GM12878 (cell line): Measurements from ENCODE around the gene ATP6V1F. TPM values are rescaled to one million over a fixed set of nuclear protein-coding genes. Genes with fewer than 3 reads are reported as not detected.

Experiments used
- ATAC-seq: fragments of 200-7000 bp; cut with Tn5 transposase; 3 replicates; pipeline ENCODE4 v1.9.1; 2020; ENCODE audit warnings: mild to moderate bottlenecking, moderate library complexity
- BruUV-seq: library from RNA; stranded (reverse); fragments of 400-500 nt; replicated peaks from 2 replicates; lab custom pipeline; 2021; lab: Mats Ljungman, UMichigan
- CTCF ChIA-PET: fragments of 300-600 bp; sonication (Branson Sonifier 250); formaldehyde crosslinking; extraction: SDS; loops from one replicate; lab custom pipeline; 2021; ENCODE audit warnings: inconsistent platforms; lab: Yijun Ruan, JAX
- POLR2A ChIA-PET: fragments of 350-600 bp; formaldehyde crosslinking; extraction: SDS; loops from one replicate; lab custom pipeline; 2021; ENCODE audit warnings: inconsistent platforms; lab: Charles Lee
- RAD21 ChIA-PET: fragments of 300-600 bp; sonication (Branson Sonifier 250); formaldehyde crosslinking; loops from one replicate; lab custom pipeline; 2023; ENCODE audit warnings: antibody characterized with exemption; ENCODE audit not compliant: unreplicated experiment; lab: Charles Lee
- SMC1A ChIA-PET: fragments of 300-600 bp; sonication (Branson Sonifier 250); formaldehyde crosslinking; loops from one replicate; lab custom pipeline; 2023; ENCODE audit not compliant: unreplicated experiment, uncharacterized antibody; lab: Charles Lee
- DNase-seq: peaks from one replicate; pipeline ENCODE4 v3.0.0-alpha.2; 2011; ENCODE audit warnings: low read depth, low spot score
- FAIRE-seq: peaks from 3 replicates; lab custom pipeline; 2011; peaks lifted over from hg19 to GRCh38; lab: Jason Lieb, UNC
- H2AFZ ChIP-seq: 2 replicates; pipeline ENCODE4 v1.6.0; 2011; ENCODE audit warnings: low read depth, low read length, control low read depth; ENCODE audit not compliant: control insufficient read depth
- H3K27ac ChIP-seq: 2 replicates; pipeline ENCODE4 v1.5.1; 2011; ENCODE audit warnings: control low read depth; ENCODE audit not compliant: control insufficient read depth, insufficient read depth
- H3K27me3 ChIP-seq, 2 experiments: replicated peaks in 1 of 2; 2 replicates each; pipeline versions ENCODE4 v1.6.0 to v1.6.1; 2011; ENCODE audit warnings: low read length in 1 of 2; ENCODE audit not compliant: control insufficient read depth in 2 of 2, insufficient read depth in 2 of 2
- H3K36me3 ChIP-seq, 2 experiments: 2 replicates each; pipeline ENCODE4 v1.5.1; 2011; ENCODE audit warnings: low read length in 1 of 2; ENCODE audit not compliant: control insufficient read depth in 2 of 2, insufficient read depth in 2 of 2
- H3K4me1 ChIP-seq: 2 replicates; pipeline ENCODE4 v1.6.1; 2011; ENCODE audit warnings: mild to moderate bottlenecking, low read length, moderate library complexity, mixed read lengths; ENCODE audit not compliant: control insufficient read depth, insufficient read depth
- H3K4me2 ChIP-seq: 2 replicates; pipeline ENCODE4 v1.6.0; 2011; ENCODE audit warnings: control low read depth; ENCODE audit not compliant: control insufficient read depth, insufficient read depth
- H3K4me3 ChIP-seq: fragments of 200-600 bp; sonication (generic); 2 replicates; pipeline ENCODE4 v1.5.1; 2016
- H3K79me2 ChIP-seq: 2 replicates; pipeline ENCODE4 v1.6.0; 2011; ENCODE audit warnings: low read length; ENCODE audit not compliant: control insufficient read depth, insufficient read depth
- H3K9ac ChIP-seq: 2 replicates; pipeline ENCODE4 v1.8.0; 2011; ENCODE audit warnings: low read length, control low read depth, mixed read lengths; ENCODE audit not compliant: control insufficient read depth, insufficient read depth
- H3K9me3 ChIP-seq: replicated peaks from 3 replicates; pipeline ENCODE4 v1.5.1; 2011; ENCODE audit warnings: mild to moderate bottlenecking, low read length; ENCODE audit not compliant: control insufficient read depth, insufficient read depth
- H4K20me1 ChIP-seq: 2 replicates; pipeline ENCODE4 v1.6.0; 2011; ENCODE audit not compliant: control insufficient read depth, insufficient read depth
- CBX3 ChIP-seq: fragments of 200-600 bp; sonication (generic); IDR thresholded peaks from 2 replicates; pipeline ENCODE4 v1.6.1; 2016; ENCODE audit warnings: low read depth, borderline replicate concordance
- CBX5 ChIP-seq: sonication (generic); IDR thresholded peaks from 2 replicates; pipeline ENCODE4 v1.6.1; 2016; ENCODE audit warnings: low read depth, moderate library complexity, mild to moderate bottlenecking, inconsistent platforms
- CREB1 ChIP-seq: IDR thresholded peaks from 2 replicates; pipeline ENCODE4 v1.6.1; 2012; ENCODE audit warnings: low read depth, mild to moderate bottlenecking, inconsistent platforms
- DPF2 ChIP-seq: fragments of 450-650 bp; IDR thresholded peaks from 2 replicates; pipeline ENCODE4 v1.6.1; 2017; ENCODE audit warnings: mild to moderate bottlenecking
- JUNB ChIP-seq: IDR thresholded peaks from 2 replicates; pipeline ENCODE4 v1.6.1; 2016; ENCODE audit warnings: antibody characterized with exemption, mild to moderate bottlenecking
- POU2F2 ChIP-seq: IDR thresholded peaks from 3 replicates; pipeline ENCODE4 v1.6.1; 2011; ENCODE audit warnings: low read depth, mild to moderate bottlenecking, low read length, borderline replicate concordance
- REST ChIP-seq: IDR thresholded peaks from 2 replicates; pipeline ENCODE4 v1.6.1; 2012; ENCODE audit warnings: mild to moderate bottlenecking, low read depth, low read length
- SRF ChIP-seq, 2 experiments: IDR thresholded peaks; 2 replicates each; pipeline ENCODE4 v1.6.1; 2011; ENCODE audit warnings: low read depth in 2 of 2, low read length in 2 of 2, mild to moderate bottlenecking in 1 of 2, moderate library complexity in 1 of 2
- YBX1 ChIP-seq: fragments of 450-650 bp; IDR thresholded peaks from 2 replicates; pipeline ENCODE4 v1.6.1; 2016; ENCODE audit warnings: antibody characterized with exemption
- whole genome bisulfite sequencing: methylation state at CpG from one replicate; pipeline ENCODE4 v1.1.6; 2016; ENCODE audit warnings: low lambda C conversion rate; ENCODE audit not compliant: insufficient replicate concordance, insufficient coverage; ENCODE audit errors: missing lambda C conversion rate; 5-methylcytosine and 5-hydroxymethylcytosine counted together
- in situ Hi-C: fragments of 300-500 bp; cut with MboI; formaldehyde crosslinking; loops from 9 replicates; pipeline ENCODE4 v1.14.3; 2018; ENCODE audit warnings: mixed read lengths
- intact Hi-C: fragments of 100-400 bp; cut with micrococcal nuclease; formaldehyde crosslinking; loops from one replicate; pipeline ENCODE4 v1.14.2; 2022; ENCODE audit not compliant: unreplicated experiment
- polyA plus RNA-seq, 11 experiments: library from polyadenylated mRNA; depleted of rRNA in 4 of 11; unstranded in 6 of 11; stranded (reverse) in 5 of 11; fragments of >200 nt; fragmentation: Nextera tagmentation in 4 of 11; fragmentation: Illumina TruSeq in 1 of 11; extraction: Ambion mirVana in 4 of 11; extraction: Trizol in 1 of 11; gene quantifications; 1 replicate in 1 of 11; 2 replicates in 10 of 11; pipeline versions ENCODE4 v1.2.1 to v1.2.3, GENCODE V29; 2011 to 2016; ENCODE audit warnings: inconsistent platforms in 2 of 11, missing spikeins in 2 of 11, low read depth in 1 of 11
- total RNA-seq, 4 experiments: library from RNA; depleted of rRNA in 3 of 4; stranded (reverse); fragments of >200 nt in 3 of 4; fragmentation: Illumina TruSeq in 1 of 4; extraction: Trizol in 1 of 4; gene quantifications; 2 replicates each; pipeline versions ENCODE4 v1.2.1 to v1.2.3, GENCODE V29; 2013 to 2021

ATP6V1F gene
- total and polyA plus RNA-seq, 10 of the 15 experiments (the other 5 are each of a cell fraction or from before 2014, with no cell fraction given): 111 to 343 (median 203) TPM

- no peaks in the 10 kb centered on the region for H3K9me3 ChIP-seq
- SMC1A ChIA-PET: no interaction called here
- FAIRE-seq (no peak), DNase-seq (no peak), ATAC-seq (no peak)
- no peak overlapping the region for H3K27ac ChIP-seq
- H3K36me3 ChIP-seq: no peaks in the 10 kb centered on the region; a peak in 2 of 4 replicates
- peaks cover 13% of the 10 kb centered on the region; the same call in 1 of the 2 replicates for H3K4me1 ChIP-seq
- CTCF ChIA-PET: interaction anchor here (0.7 to 1.3 kb wide), 4 partner anchors 10 to 346 kb away, joined by 3 to 4 read pairs (median 3); no protein-coding TSS in a partner anchor
- H3K9ac ChIP-seq: no peak overlapping the region
- BruUV-seq: no TSS peak
- TF ChIP-seq CBX3 (no peak), YBX1 (no peak), SRF (IDR thresholded peaks at IDR 0.05; ENCODE audit: low read depth in 2 of 2, low read length in 2 of 2) (no peak), CREB1 (no peak), DPF2 (no peak), POU2F2 (no peak), CBX5 (no peak), JUNB (no peak), REST (no peak)
- H3K4me2 ChIP-seq: no peak overlapping the region
- 92% methylated on average over 12 of the region's 12 CpGs for WGBS
- H3K4me3 ChIP-seq: no peak overlapping the region
- in situ Hi-C loops: no loop called here
- intact Hi-C loops: no loop called here
- RAD21 ChIA-PET: no interaction called here
- peaks cover 18% of the 10 kb centered on the region for H3K79me2 ChIP-seq
- no peaks in the 10 kb centered on the region for H4K20me1 ChIP-seq
- no peak overlapping the region for H2AFZ ChIP-seq
- H3K27me3 ChIP-seq: no peaks in the 10 kb centered on the region
- POLR2A ChIA-PET: no interaction called here
These were observed 2.6 kb downstream of the ATP6V1F start for GRCh38 chr7:128865303-128865702.
